8988T (cell line): ENCODE data around the gene LPIN3.
"Not testable (repeated sequence)": the region's sequence is repeated elsewhere in the genome, so short reads cannot be mapped to it uniquely, and the experiment has no call there.

Experiments used
- DNase-seq: peaks from one replicate; pipeline ENCODE4 v3.0.0; 2011

The LPIN3 gene

GRCh38 chr20:41340327-41341055 lies at the start of gene LPIN3:
Gene LPIN3, plus strand, starts transcription at chr20:41340821. Its CDS starts 4,983 bp downstream, at chr20:41345804.
- DNase-seq: peak; percentile 87

- DNase-seq: no peak
Observed at GRCh38 chr20:41293269-41294037, 47.2 kb upstream of the LPIN3 start.

- DNase-seq: no peak
Observed at GRCh38 chr20:41299899-41300298, 40.7 kb upstream of the LPIN3 start.

GRCh38 chr20:41300383-41300782 lies 40.2 kb upstream of the LPIN3 start:
- DNase-seq: no peak

- DNase-seq: no peak
Observed at GRCh38 chr20:41300886-41301285, 39.7 kb upstream of the LPIN3 start.

- DNase-seq: no peak
Observed at GRCh38 chr20:41304002-41304401, 36.6 kb upstream of the LPIN3 start.

GRCh38 chr20:41304424-41305079 lies 36.1 kb upstream of the LPIN3 start:
- no peak for DNase-seq

- no peak for DNase-seq
Observed at GRCh38 chr20:41306061-41306727, 34.4 kb upstream of the LPIN3 start.

GRCh38 chr20:41307021-41307420 lies 33.6 kb upstream of the LPIN3 start:
- DNase-seq: no peak

- DNase-seq: no peak
Observed at GRCh38 chr20:41308290-41308711, 32.3 kb upstream of the LPIN3 start.

GRCh38 chr20:41308726-41309413 lies 31.8 kb upstream of the LPIN3 start:
- no peak for DNase-seq

- DNase-seq: no peak
Observed at GRCh38 chr20:41309817-41310216, 30.8 kb upstream of the LPIN3 start.

GRCh38 chr20:41312009-41312408 lies 28.6 kb upstream of the LPIN3 start:
- not testable (repeated sequence) for DNase-seq

GRCh38 chr20:41314386-41314785 lies 26.2 kb upstream of the LPIN3 start:
- DNase-seq: no peak

GRCh38 chr20:41316051-41316450 lies 24.6 kb upstream of the LPIN3 start:
- DNase-seq: no peak

GRCh38 chr20:41316602-41317545 lies 23.7 kb upstream of the LPIN3 start:
- peak; percentile 84 for DNase-seq

- DNase-seq: peak; percentile 96
Observed at GRCh38 chr20:41317546-41318270, 22.9 kb upstream of the LPIN3 start, which contains the start of gene ZHX3. Gene ZHX3, minus strand, starts transcription at chr20:41317731. Its CDS starts 112,815 bp downstream, at chr20:41204916.

GRCh38 chr20:41318271-41318649 lies 22.4 kb upstream of the LPIN3 start:
- no peak for DNase-seq

GRCh38 chr20:41320441-41320840 lies 20.2 kb upstream of the LPIN3 start:
- DNase-seq: no peak

GRCh38 chr20:41320976-41321375 lies 19.6 kb upstream of the LPIN3 start:
- no peak for DNase-seq

GRCh38 chr20:41327178-41327577 lies 13.4 kb upstream of the LPIN3 start:
- DNase-seq: no peak
